ENCODE data around the gene TBRG4. TPM values are rescaled to one million over a fixed set of nuclear protein-coding genes. Genes with fewer than 3 reads are reported as not detected.

TBRG4 gene
- total RNA-seq, 1 experiment from 2014 or later, result 127 TPM

GRCh38 chr7:45099891-45100760, 11.4 kb downstream of the TBRG4 start:
- Histone ChIP-seq H3K79me1 (ENCODE audit: insufficient read depth, low read depth, low read length, poor library complexity, severe bottlenecking) (no peaks in the 10 kb centered on the region), H3K23ac (ENCODE audit: insufficient read length, low read depth, low read length) (no peak overlapping the region), H4K91ac (ENCODE audit: insufficient read length, low read depth, low read length) (no peak overlapping the region), H2AK5ac (ENCODE audit: insufficient read length, low read length) (no peak overlapping the region), H2BK12ac (ENCODE audit: insufficient read length, low read depth, low read length) (no peak overlapping the region), H2BK5ac (ENCODE audit: insufficient read length, low read length) (no peak overlapping the region), H3K27me3 (ENCODE audit: insufficient read depth, low read length) (no peaks in the 10 kb centered on the region), H3K4ac (ENCODE audit: low read depth, low read length) (no peak overlapping the region), H3K14ac (ENCODE audit: insufficient read depth, low read length) (no peak overlapping the region), H2BK20ac (ENCODE audit: low read depth, low read length, poor library complexity, severe bottlenecking) (no peak overlapping the region), H3K56ac (ENCODE audit: insufficient read length, low read depth, low read length) (no peak overlapping the region), H3K23me2 (ENCODE audit: insufficient read length, low read depth, low read length, poor library complexity, severe bottlenecking) (no peaks in the 10 kb centered on the region), H3K27ac (ENCODE audit: insufficient read length, low read depth, low read length) (no peak overlapping the region), H3T11ph (ENCODE audit: low read length) (no peak overlapping the region), H4K8ac (replicated peaks; ENCODE audit: insufficient read length, low read depth, low read length) (no peak overlapping the region), H3K4me1 (ENCODE audit: insufficient read depth, low read length) (no peaks in the 10 kb centered on the region), H2BK120ac (ENCODE audit: low read depth, low read length, poor library complexity, severe bottlenecking) (no peak overlapping the region), H4K5ac (ENCODE audit: insufficient read length, low read depth, low read length) (no peak overlapping the region), H3K4me2 (ENCODE audit: insufficient read depth, insufficient read length, low read length) (no peak overlapping the region), H3K9ac (ENCODE audit: extremely low read depth, insufficient read length, low read length) (no peak overlapping the region), H4K20me1 (ENCODE audit: control insufficient read depth, insufficient read depth, insufficient read length) (no peaks in the 10 kb centered on the region), H2BK15ac (ENCODE audit: low read depth, low read length) (no peak overlapping the region), H2AFZ (ENCODE audit: low read length) (no peak overlapping the region), H3K79me2 (ENCODE audit: insufficient read depth, low read length) (no peaks in the 10 kb centered on the region), H3K9me3 (ENCODE audit: control insufficient read depth, low read depth, low read length) (no peaks in the 10 kb centered on the region), H3K18ac (ENCODE audit: insufficient read length, low read depth, low read length) (no peak overlapping the region)
- Mint-ChIP-seq H3K27ac (peak overlapping the region in 1 of 3 experiments; percentile 36; a peak in 1 of 7 replicates), H3K4me3 (no peak overlapping the region), H3K27me3 (ENCODE audit: low read depth) (no peaks in the 10 kb centered on the region), H3K4me1 (no peaks in the 10 kb centered on the region), H3K9me3 (no peaks in the 10 kb centered on the region), H3K36me3 (ENCODE audit: insufficient read depth in 1 of 3, low read depth in 3 of 3) (peaks cover 20 to 63% (median 54%) of the 10 kb centered on the region in 3 experiments)
- no peak for DNase-seq
- no peak for TF ChIP-seq CTCF (conservative IDR thresholded peaks at IDR 0.05)
- no CpG with 5 or more reads among the region's 16 CpGs for WGBS (ENCODE audit: extremely low coverage, insufficient read length, low lambda C conversion rate)

All from H9 (cell line).